HG02798 (cell line): Measurements from ENCODE around the gene NT5DC1.

ENCODE experiments used
- ATAC-seq: cut with Tn5 transposase; IDR thresholded peaks from one replicate; pipeline ENCODE4 v1.9.1; 2021; ENCODE audit warnings: mild to moderate bottlenecking; ENCODE audit not compliant: unreplicated experiment, poor library complexity

NT5DC1 gene

GRCh38 chr6:116176596-116176995 is 75.9 kb downstream of the NT5DC1 start:
- ATAC-seq = no peak

- no peak for ATAC-seq
Observed at GRCh38 chr6:116180375-116180774, 79.7 kb downstream of the NT5DC1 start.

GRCh38 chr6:116189472-116189871 is 88.8 kb downstream of the NT5DC1 start:
- ATAC-seq = no peak

DNA sequence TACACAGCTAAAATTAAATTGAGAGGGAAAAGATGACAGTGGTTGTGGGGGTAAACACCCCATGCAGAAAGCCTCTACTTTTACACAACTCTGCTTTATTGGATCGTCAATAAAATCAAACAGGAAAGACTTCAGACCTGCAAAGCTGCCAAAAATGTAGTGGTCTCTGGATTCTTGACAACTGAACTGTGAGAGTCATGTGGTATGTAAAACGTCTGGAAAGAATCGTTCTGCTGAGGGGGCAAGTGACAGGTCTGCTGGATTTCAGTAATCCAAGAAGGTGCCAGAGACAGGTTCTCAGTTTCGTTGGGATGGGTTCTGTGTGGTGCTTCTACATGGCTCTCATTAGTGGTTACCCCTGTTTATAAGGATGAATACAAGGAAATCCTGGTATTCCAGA is 89.9 kb downstream of the NT5DC1 start:
- ATAC-seq = no peak

DNA sequence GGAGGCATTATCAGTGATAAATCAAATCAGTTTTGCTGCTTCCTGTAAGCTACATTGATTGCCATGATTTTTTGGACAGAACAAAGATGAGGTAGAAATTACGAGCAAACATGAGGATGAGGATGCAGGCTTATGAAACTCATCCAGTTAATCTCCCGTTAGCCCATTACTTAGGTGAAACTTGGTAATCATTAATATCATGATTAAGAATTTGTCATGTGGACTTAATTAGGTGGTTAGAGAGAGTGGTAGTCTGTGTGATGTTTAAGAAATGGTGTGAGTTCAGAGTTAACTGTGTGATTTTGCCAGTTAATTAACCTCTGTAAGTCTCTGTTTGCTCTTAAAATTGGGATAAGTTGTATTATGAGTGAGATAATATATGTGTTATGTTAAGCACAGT is 91.2 kb downstream of the NT5DC1 start:
- no peak for ATAC-seq

DNA sequence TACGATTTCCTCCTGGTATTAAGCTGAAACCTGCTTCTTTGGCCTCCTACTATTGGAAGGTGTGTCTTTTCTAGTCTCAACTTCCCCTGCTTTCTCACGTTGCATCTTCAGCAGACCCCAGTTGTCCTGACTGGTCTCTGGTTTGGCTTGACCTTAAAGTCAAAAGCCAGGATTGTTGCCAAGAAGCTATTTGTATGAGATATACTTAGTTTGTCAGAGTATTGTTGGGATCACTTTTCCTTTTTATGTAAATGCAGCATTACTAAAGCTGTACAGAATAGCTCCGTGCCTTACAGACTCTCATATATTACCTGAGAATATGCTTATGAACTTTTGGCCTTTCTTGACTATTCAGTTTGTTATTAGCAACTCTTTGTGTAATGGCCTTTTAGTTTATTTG is 92.1 kb downstream of the NT5DC1 start:
- ATAC-seq = no peak

GRCh38 chr6:116196841-116197240 is 96.2 kb downstream of the NT5DC1 start:
- ATAC-seq = no peak

- ATAC-seq = no peak
Observed at GRCh38 chr6:116200619-116201249, 100.1 kb downstream of the NT5DC1 start.

DNA sequence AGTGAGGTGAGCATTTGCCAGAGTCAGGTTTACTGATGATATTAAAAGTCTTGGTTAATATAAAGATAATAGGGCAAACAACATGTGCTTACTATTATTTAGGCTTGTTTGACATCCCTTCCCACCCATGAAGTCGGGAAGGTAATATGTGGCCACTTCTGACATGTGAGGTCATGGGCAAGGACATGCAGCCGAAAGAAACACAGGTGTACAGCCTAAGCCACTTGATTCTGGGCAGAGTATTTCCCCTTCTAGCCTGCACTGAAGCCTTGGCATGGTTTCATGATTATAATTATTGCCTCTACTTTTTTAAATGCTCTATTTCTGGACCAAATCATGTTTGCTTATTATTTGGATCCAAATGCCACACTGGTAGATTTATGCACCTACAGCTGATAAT is 100.9 kb downstream of the NT5DC1 start:
- no peak for ATAC-seq

DNA sequence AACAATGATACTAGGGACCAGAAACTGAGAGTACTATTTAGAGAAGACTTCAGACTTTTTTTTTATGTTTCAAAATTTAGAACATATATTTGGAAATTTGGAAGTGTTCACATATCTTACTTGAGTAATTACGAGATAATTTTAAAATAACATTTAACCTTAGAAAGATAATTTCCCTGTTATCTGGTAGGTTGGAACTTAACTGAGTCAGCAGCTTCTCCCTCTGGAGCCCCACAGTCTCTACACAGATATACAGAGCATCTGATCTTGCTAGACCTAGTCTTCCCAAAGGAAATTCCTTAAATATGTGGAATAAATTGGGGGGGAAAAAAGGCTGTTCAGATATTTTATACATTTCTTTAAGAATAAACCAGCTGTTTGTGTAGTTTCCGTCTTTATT is 104.6 kb downstream of the NT5DC1 start:
- ATAC-seq = no peak

DNA sequence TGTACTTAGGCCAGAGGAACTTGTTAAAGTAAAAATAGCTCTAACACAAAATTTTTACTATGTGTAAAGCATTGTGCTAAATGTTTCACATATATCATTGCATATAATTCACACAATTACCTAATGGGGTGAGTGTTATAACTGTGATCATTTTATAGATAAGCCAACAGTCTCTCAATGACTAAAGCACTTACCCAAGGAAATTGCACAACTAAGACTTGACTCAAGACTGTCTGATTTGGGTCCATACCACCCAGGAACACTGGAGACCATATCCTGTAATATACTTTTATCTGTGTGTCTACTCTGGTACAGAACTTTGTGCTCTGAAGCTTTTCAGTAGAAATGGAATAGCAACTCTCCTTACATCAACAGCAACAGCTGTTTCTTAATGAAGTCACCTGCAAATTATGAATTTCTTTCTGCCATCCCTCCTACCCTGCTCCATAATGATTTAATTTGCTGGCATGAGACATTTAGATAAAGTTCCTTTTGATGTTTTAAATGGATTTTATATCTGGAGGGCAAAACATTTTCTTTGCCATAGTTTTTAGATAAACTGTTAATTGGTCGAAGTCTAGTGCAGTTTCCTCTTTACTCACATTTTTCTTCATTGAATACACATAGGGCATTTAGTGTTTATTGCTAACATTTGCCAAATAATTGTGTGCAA is 105.7 kb downstream of the NT5DC1 start:
- no peak for ATAC-seq

DNA sequence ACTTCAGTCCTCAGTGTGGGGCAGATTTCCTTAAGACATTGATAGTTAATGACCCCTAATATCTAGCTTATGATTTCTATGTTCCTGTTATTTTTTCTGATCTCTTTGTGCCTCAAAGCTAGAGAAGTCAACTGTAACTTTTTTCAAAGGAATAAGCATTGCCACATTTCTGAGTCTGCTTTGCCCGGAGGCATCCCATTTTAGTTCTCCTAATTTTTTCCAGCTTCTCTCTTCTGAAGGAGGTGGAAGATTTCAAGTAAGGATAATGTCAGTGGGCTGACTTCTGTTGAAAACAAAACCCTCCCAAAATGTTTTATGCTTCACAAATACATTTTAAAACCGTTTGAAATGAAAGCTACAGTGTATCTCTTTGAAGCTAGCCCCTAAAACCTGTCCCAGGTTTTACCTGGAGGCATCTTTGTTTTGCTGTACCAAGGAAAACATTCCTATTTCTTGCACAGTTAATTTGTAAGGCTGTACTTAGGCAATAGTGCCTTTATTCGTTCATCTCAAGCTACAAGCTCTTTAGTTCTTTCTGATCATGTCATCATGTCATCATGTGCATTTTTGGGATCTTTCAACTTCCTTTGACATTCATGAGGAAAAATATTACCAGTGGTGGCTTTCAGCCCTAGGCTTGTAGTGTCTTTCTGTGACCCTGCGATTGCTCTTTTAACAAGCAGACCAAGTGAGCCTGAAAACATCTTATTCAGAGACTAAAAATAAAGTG is 107.6 kb downstream of the NT5DC1 start:
- no peak for ATAC-seq

DNA sequence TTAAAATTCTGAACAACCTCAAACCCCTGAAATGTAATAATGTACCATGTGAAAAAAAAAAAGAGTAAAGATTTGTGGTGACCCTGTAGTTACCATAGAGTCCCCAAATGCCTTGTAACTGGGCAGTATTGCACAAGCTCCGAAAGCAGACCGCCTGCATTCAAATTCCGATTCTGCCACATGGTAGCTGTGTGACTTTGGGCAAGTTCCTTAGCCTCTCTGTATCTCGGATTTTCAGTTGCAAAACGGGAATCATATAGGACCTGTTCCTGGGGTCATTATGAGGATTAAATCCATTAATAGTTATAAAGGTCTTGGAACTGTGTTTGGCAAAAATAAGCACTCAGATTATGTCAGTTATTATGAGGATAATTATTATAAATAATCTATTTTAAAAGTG is 109.7 kb downstream of the NT5DC1 start:
- ATAC-seq = no peak

- ATAC-seq = no peak
Observed at GRCh38 chr6:116210750-116211425, 110.2 kb downstream of the NT5DC1 start.

DNA sequence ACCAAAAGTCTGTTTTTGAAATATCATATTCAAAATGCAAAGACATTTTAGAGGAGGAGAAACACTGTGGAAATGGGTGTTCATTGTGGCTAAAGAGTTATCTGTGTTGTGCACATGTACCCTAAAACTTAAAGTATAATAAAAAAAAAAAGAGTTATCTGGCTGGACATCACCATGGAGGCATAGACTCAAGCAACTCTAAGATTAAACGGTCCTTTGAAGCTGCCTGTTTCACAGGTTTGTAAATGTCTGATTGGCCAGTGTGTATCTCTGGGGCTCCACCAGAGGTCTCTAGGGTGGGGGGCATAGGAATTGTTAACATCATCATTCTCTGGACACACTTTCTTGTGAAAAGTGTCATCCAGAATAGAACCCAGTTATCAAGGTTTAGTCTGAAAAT is 114.0 kb downstream of the NT5DC1 start:
- ATAC-seq = no peak

GRCh38 chr6:116215414-116215813 is 114.8 kb downstream of the NT5DC1 start:
- no peak for ATAC-seq

- ATAC-seq = no peak
Observed at GRCh38 chr6:116217069-116217468, 116.4 kb downstream of the NT5DC1 start.

DNA sequence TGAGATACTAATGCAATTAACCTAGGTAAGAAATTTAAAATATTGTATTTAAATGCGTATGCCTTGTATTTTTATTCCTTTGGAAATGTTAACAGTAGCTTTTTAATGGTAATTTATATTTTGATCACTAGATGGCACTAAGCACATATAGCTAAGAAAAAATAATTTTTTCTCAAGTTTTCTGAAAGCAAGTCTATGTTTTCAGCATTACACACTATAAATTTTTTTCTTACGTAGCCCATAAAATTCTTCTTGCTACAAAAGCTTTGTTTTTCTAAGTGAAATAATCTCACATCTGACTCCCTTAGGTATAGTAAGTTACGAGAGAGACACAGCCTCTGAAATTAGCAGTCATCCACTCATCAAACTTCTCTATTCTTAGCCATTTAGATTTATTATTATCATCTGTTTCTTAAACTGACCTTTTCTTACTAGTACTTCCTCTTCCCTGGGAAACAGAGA is 117.5 kb downstream of the NT5DC1 start:
- ATAC-seq = no peak

- no peak for ATAC-seq
Observed at GRCh38 chr6:116218866-116219265, 118.2 kb downstream of the NT5DC1 start.

DNA sequence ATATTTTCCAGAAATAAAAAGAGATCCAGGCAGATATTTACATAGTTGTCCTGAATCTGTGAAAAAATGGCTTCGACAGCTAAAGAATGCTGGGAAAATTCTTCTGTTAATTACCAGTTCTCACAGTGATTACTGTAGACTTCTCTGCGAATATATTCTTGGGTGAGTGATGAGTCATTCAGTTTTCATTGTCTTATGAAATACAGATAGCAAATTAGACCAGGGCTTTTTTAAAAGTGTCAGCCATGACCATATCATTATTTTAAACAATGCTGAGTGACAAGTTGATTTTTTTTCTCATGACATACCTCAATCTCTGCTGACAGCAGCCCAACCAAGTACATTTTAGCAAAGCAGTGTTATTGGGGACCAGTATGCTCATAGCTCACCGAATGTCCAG is 120.4 kb downstream of the NT5DC1 start:
- no peak for ATAC-seq

DNA sequence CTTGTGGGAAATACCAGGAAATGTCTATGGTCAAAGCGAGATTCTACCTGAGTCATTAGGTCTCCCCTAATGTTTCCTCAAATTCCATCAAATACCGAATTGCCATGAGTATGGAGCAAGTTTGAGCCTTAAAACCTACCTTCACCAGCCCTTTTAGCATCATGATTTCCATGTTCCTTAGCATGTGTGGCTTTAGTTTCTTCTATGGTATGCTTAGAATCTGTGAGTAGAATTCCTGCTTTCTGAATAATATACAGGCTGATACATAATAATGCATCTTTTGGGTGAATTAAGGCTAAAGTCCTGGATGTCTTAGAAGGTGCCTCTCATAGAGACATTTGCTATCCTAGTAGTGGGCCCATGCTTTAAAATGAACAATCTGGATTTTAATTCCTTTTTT is 121.3 kb downstream of the NT5DC1 start:
- no peak for ATAC-seq
